8988T (cell line): Measurements from ENCODE around the gene ADRB1.

ENCODE experiments used
- DNase-seq: peaks from one replicate; pipeline ENCODE4 v3.0.0; 2011

ADRB1 gene

GRCh38 chr10:114058297-114058696 is 14.6 kb downstream of the ADRB1 start:
- DNase-seq, result no peak

DNA sequence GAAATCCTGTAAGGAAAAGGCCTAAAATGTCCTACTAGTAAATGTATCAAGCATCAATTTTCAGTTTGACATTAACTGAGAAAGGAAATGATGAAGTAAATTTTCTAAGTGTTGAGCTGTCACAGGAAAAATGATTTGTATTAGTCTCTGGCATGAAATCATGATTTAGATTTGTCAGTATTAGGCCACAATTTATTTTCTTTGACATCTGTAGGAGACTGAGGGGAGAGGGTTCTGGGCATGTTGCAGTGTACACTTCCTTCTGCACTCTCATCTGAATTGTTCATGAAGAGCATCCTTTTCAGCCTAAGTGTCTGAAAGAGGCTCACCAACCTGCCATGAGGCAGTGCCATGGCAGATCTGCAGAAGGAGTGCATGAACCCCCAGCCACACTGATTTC is 15.9 kb downstream of the ADRB1 start:
- no peak for DNase-seq

- no peak for DNase-seq
Observed at GRCh38 chr10:114060456-114060855, 16.8 kb downstream of the ADRB1 start.

GRCh38 chr10:114061148-114061547 is 17.5 kb downstream of the ADRB1 start:
- no peak for DNase-seq

DNA sequence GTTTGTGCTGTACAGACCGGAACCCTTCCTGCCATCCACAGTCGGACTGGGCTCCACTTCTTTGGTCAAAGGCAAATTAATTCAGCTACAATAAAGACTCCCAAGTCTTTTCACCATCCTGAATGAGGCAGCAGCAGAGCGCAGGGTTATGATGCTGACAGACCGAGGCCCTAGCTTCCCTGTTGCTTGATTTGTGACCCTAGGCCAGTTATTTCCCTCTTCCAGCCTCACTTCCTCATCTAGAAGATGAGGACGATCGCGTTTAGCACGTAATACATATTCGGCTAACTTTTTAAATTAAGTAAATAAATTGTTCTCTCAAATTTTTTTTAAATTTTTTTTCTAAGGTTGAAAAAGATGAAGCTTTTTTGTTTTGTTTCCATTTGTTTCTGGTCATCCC is 18.1 kb downstream of the ADRB1 start:
- DNase-seq, result no peak

DNA sequence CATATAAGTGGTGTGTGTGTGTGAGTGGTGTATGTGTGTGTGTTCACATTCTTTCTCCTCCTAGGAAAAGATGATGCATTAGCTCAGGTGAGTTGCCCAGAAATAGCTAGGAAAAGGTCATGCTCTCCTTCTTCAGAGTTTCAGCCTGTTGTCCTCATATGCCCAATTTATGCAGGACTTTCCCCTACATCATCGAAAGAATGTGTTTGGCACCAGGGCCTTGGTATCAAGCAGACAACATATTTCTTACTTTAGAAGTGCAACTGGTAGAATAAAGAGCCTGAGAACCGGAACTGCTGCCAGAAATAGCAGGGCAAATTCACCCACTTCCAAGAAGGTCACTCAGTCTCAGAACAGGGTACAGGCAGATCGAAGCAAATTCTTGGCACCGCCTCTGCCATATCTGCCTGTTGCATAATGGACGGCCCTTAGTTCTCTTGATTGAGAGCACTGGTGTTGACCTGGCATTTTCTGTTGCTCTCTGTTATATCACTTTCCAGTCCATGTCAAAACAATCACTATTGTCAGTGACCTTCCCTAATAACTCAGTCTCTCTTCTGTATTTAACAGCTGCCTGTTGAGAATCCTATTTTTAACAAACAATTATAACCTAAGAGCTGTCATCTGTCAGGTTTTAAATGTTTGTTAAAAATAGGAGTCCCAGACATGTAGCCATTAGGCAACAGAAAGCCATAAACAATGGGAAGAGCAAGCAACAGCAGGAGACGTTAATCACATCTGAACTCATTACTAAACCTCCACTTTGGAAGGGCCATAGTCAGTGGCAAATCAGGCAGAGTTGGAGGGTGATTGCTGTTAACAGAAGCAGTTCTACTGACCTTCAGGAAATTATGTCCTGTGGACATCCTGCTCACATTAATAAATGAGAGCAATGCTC is 20.7 kb downstream of the ADRB1 start:
- DNase-seq, result no peak

DNA sequence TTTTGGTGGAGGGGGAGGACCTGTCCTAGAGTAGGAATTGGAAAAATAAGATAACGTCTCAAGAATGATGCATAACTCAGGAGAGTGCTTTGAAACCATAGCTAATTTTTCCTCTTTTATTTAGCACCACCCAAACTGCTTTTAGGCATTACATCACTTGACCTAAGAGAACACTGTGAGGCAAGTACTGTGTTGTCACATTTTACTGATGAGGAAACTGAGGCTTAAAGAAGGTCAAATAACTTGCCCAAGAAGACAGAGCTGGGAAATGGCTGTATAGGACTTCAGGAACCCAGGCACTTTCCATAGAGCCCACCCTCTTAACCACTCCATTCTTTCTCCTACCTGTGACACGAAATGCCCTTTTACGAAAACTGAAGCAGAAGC is 21.4 kb downstream of the ADRB1 start:
- no peak for DNase-seq

DNA sequence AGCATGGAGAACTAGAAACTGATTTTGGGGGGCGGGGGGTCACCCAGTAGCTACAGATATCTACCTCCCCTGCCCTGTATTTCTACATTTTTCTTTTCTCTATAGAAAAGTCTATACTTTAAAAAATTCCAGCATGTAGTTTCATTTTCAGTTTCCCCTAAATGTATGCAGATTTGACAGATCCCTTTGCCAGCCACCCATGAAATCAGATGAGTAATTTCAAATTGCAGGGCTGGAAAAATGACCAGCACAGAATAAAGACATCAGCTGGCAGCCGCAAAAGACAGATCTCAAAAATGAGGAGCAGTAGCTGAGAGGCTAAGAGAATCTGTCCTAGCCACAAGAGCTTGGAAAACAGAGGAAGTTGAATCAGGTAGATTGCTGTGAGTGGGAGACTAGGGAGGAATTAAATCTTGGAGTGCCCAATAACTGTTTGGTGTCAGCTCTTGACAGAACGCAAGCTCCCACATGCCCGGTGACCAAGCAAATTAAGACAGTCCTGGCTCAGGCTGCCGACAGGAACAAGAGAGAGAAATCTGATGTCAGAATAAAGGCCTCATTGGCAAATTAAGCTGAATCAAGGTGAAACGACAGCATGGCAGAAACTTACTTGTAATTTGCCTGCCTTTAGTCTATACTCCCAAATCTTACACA is 24.5 kb downstream of the ADRB1 start:
- DNase-seq, result no peak

DNA sequence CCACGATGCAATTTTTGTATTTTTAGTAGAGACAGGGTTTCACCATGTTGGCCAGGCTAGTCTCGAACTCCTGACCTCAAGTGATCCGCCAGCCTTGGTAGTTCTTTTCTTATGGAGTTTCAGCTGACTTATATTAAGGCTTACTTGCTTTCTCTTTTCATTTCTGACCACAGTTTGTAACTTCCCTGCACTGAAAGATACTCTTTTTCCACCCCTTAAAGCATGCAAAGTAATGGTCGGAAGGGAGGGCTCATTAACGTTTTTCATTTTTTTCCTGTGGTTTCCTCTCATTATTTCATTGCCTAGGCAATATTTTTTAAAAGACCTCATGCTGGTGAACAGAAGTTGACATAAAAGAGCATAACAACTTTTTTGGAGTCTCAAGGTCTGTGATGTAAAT is 27.0 kb downstream of the ADRB1 start:
- DNase-seq, result no peak

DNA sequence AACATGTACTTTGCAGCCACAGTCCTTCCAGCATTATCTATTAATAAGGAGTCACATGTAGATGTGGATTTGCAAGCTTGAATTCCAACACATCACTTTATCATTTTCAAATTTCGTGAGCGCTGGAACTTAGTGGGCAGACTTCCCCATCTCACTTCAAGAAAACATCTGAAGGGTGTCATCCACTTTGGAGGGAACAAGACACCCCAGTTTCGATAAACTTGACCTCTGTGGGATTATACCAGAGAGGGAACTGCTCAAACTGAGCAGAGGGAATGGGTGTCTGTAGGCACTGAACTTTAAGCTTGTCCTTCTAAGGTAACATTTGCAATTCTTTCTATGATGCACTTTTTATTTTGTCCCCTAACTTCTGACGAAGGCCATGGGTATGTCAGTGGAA is 27.5 kb downstream of the ADRB1 start:
- DNase-seq, result no peak

DNA sequence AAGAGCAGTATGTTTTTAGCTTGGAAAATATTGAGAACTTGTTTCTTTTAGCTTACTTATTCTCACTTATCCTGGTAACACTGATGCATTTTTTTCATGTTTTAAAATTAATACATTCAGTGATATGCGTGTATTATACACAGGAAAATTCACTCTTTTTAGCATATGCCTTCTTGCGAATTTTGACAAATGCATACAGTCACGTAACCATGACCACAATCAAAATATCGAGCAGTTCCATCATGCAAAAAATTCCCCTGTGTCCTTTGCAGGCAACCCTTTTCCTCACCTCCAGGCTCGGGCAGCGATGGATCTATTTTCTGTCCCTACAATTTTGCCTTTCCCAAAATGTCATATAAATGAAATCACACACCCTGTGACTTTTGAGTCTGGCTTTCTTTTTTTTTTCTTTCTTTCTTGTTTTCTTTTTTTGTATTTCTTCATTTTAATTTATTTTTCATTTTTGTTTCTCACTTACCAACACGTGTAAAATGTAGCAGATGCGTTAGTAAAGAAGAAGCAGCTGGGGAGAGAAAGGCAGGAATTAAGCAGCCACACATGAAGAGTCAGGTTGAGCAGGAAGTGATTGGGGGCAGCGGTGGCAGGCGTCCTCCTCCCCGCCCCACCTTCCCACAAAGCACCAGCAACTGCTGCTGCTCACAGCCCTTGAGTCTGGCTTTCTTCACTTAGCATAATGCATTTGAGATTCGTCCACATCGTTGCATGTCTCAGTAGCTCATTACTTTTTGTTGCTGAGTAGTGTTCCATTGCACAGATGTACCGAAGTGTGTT is 29.9 kb downstream of the ADRB1 start:
- DNase-seq, result no peak

- no peak for DNase-seq
Observed at GRCh38 chr10:114075093-114075492, 31.4 kb downstream of the ADRB1 start.

GRCh38 chr10:114077347-114077746 is 33.7 kb downstream of the ADRB1 start:
- no peak for DNase-seq

GRCh38 chr10:114077815-114078219 is 34.2 kb downstream of the ADRB1 start:
- DNase-seq, result no peak

DNA sequence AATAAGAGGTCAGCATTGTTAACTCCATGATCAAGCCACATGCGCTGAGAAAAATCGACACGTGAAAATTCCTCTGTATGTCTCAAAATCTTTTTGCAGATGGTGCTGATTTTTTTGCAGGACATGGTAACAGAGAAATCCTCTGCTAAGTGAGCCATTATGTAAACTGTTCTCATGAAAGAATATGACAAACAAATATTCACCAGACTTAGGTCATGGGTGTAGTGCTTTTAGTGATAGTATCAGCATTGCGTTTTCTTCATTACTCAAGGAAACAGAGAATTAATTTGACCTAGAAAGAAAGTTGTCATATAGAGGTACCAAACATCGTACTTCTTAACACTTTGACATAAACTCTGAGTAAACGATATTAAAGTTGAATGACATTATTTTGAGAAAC is 34.7 kb downstream of the ADRB1 start:
- no peak for DNase-seq

DNA sequence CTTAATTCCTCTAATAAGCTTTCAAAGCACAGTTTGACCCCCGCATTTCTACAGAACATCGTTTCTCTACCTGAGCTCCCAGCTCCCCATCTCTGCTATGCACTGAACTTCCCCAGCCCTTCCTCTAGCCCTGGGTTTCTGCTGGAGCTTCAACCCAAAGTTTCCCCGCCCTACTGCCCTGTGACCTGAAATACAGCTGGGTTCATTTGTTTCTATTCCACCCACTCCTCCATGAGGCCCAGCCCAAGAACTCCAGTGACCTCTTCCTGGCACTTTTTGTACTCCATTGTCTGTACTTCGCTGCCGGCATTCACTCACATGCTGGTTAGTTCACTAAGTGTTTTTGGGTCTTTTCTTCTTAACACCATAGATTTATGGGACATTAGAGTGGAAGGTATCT is 35.8 kb downstream of the ADRB1 start:
- DNase-seq, result no peak

DNA sequence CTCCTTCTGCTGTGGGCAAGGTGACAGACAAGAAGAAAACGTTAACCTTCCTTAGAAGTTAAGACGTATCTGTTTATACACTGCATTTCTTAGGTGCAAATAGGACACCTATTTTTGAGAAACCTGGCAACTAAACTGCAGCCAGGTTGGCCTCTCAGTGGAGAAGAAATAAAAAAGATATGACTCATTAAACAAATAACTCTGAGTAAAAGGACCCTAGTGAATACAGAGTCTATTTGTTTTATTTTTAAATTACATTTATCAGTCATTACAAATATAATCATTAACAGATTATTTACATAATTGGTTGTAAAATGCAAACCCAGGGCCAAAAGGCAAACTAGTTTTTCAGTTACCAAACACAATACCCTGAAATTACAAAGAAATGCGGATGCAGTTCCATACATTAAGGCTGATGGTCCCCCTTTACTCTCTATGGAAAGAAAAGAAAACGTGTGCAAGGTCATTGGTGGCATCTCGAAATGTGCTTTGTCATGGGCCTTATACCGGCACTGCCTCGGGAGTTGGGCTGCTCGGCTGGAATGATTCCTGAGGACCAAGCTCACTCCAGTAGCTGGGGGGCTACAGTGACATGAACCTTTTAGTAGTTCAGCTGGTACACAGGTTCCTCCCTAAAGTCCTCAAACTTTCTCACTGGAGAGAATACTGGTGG is 38.4 kb downstream of the ADRB1 start:
- no peak for DNase-seq

GRCh38 chr10:114083040-114083439 is 39.4 kb downstream of the ADRB1 start:
- DNase-seq, result no peak

GRCh38 chr10:114084215-114084614 is 40.5 kb downstream of the ADRB1 start:
- DNase-seq, result no peak

DNA sequence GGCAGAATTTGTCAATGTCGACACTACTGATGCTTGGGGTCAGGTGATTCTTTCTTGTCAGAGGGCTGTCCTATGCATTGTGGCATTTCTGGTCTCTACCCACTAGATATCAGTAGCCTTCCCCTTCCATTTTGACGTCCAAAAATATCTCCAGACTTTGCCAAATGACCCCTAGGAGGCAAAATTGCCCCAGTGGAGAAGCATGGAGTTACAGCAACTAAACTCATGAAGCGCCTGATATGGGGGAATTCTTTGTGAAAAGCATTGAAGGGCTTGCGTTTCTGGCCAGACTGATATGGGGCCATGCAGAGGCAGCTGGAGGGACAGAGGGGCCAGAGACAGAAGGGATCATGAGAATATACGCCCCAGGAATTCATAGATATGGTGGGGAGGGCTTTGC is 43.6 kb downstream of the ADRB1 start:
- DNase-seq, result no peak

DNA sequence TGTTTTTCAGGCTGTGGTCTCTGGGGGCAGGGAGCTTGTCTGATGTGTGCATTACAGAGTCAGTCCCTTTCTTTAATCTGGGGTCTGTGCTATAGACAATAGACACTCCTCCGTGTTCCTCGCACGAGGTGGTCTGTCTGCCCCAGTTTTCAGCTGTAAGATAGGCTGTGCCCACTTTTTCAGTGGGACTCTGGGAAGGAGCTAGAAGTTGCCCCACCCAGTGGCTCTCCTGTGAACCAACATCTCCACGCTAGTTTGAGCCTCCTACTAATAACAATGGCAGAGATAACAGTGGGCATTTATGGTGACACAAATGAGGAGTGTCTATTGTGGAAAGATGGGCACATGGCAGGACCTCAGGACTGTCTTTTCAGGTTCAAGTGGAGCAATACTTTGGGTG is 44.0 kb downstream of the ADRB1 start:
- no peak for DNase-seq

DNA sequence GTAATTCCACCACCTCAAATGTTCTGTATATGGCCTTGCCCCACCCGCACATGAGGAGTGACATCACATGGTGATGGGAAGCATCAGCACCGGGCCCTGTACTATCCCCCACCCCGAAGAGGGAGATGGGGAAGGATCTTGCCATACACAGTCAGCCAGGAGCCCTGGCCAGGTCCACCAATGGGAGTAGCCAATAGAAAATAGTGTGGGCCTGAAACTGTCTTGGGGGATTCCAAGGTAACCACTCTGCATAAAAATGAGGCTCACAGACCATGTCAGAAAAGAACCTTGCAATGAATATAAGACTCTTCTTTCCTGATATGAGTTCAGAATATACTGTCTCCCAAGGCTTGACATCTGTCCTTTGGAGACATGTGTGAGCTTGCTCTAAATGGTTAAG is 51.1 kb downstream of the ADRB1 start:
- DNase-seq, result no peak
